GM18517 (cell line): ENCODE measurements around the gene PIAS4.

Experiments used
- ATAC-seq: cut with Tn5 transposase; IDR thresholded peaks from one replicate; pipeline ENCODE4 v1.9.1; 2021; ENCODE audit warnings: mild to moderate bottlenecking, moderate library complexity; ENCODE audit not compliant: unreplicated experiment

Gene PIAS4

GRCh38 chr19:4023600-4024398 is 16.3 kb downstream of the PIAS4 start:
- no peak for ATAC-seq

GRCh38 chr19:4025317-4025716 is 17.8 kb downstream of the PIAS4 start:
- ATAC-seq = no peak

GRCh38 chr19:4027146-4027545 is 19.6 kb downstream of the PIAS4 start:
- no peak for ATAC-seq

GRCh38 chr19:4028334-4029246 is 21.1 kb downstream of the PIAS4 start:
- no peak for ATAC-seq

- ATAC-seq = no peak
Observed at GRCh38 chr19:4029247-4029614, 21.7 kb downstream of the PIAS4 start.

- no peak for ATAC-seq
Observed at GRCh38 chr19:4030552-4030951, 23.0 kb downstream of the PIAS4 start.

- no peak for ATAC-seq
Observed at GRCh38 chr19:4030981-4031380, 23.4 kb downstream of the PIAS4 start.

GRCh38 chr19:4031420-4031819 is 23.9 kb downstream of the PIAS4 start:
- no peak for ATAC-seq

- no peak for ATAC-seq
Observed at GRCh38 chr19:4032436-4032835, 24.9 kb downstream of the PIAS4 start.

GRCh38 chr19:4033028-4033956 is 25.8 kb downstream of the PIAS4 start:
- ATAC-seq = no peak

- ATAC-seq = no peak
Observed at GRCh38 chr19:4034048-4035017, 26.8 kb downstream of the PIAS4 start.

- no peak for ATAC-seq
Observed at GRCh38 chr19:4035018-4035566, 27.6 kb downstream of the PIAS4 start.

GRCh38 chr19:4035582-4035981 is 28.0 kb downstream of the PIAS4 start:
- no peak for ATAC-seq

GRCh38 chr19:4036576-4037300 is 29.2 kb downstream of the PIAS4 start:
- no peak for ATAC-seq

GRCh38 chr19:4037301-4037949 is 29.9 kb downstream of the PIAS4 start:
- ATAC-seq = no peak

GRCh38 chr19:4038057-4038456 is 30.5 kb downstream of the PIAS4 start:
- no peak for ATAC-seq

- ATAC-seq = no peak
Observed at GRCh38 chr19:4038661-4039423, 31.3 kb downstream of the PIAS4 start.
